HG02678 (cell line): ENCODE results near the gene ARHGAP20.

Experiments
- ATAC-seq: cut with Tn5 transposase; IDR thresholded peaks from one replicate; pipeline ENCODE4 v1.9.1; 2021; ENCODE audit warnings: mild to moderate bottlenecking, moderate library complexity; ENCODE audit not compliant: unreplicated experiment

The ARHGAP20 gene

DNA sequence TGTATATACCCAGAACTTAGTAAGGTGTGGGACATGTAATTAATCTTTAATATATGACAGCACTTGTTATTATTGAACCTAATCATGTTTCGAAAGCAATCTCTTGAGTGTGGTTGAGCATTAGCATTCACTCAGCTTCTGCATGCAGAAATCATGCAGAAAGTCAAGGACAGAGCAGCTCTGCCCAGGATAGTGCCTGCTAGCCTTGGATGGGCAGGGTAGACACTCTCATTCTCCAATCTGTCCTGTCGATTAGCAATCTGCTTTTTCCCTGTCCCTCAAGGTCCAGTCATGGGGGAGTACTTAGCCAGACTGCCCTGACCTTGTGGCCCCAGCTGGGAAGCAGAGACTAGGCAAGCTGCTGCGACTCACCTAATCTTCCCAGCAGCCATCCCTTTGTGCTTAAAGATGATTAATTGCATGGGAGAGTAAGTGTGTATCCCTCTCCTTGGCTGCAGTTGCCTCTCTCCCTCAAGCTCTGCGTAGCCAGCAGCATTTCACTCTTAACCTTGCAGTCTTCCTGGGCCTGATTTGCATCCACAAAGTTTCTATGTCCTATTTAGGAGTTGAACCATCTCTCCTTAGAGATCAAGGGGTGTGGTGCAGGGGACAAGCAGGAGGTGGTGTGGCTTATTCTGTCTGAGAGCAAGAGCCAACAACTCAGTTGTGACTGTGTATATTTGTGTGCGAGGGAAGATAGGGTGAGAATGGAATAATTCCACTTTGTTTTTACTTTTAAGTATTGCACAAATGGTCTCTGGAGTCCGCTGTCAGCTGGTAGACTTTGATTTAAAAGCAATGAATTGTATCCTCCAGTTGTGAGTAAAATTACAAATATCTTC is 181.1 kb downstream of the ARHGAP20 start:
- ATAC-seq = no peak

DNA sequence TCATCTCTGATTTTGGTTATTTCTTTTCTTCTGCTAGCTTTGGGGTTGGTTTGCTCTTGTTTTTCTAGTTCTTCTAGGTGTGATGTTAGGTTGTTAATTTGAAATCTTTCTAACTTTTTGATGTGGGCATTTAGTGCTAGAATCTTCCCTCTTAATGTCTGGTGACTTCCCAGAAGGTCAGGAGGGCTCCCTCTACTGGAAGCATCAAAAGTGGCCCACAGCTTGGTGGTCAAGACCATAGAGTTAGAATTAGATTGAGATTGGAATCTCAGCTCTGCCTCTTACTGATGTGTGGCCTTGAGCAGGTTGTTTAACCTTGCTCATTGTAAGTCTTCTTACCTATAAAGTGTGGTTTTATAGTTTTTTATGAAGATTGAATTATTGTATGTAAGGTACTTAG is 183.2 kb downstream of the ARHGAP20 start:
- no peak for ATAC-seq

DNA sequence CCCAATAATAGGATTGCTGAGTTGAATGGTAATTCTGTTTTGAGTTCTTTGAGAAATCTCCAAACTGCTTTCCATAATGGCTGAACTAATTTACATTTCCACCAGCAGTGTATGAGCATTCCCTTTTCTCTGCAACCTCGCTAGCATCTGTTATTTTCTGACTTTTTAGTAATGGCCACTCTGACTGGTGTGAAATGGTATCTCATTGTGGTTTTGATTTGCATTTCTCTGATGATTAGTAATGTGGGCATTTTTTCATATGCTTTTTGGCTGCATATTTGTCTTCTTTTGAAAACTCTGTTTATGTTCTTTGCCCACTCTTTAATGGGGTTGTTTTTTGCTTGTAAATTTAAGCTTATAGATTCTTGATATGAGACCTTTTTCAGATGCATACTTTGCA is 185.1 kb downstream of the ARHGAP20 start:
- ATAC-seq = no peak
